ENCODE measurements around the gene EFR3B.
A peak's percentile ranks its signal among the peaks of the same experiment; 100 is the strongest.
"Not testable (repeated sequence)": the region's sequence is repeated elsewhere in the genome, so short reads cannot be mapped to it uniquely, and the experiment has no call there.

The EFR3B gene

DNA sequence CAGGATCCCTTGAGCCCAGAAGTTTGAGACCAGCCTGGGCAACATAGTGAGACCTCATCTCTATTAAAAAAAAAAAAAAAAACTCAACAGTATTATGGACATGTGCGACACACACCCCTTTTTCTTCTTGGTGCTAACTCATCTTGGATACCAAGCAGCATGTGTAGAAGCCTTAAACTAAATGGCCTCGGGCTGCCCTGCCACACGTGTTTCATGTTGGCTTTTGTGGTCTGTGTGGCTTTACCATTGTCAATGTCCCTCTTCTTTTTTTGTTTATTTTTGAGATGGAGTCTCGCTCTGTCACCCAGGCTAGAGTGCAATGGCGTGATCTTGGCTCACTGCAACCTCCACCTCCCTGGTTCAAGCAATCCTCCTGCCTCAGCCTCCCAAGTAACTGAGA is 109.1 kb downstream of the EFR3B start:
- not testable (repeated sequence) for DNase-seq (ENCODE audit: low spot score)

DNA sequence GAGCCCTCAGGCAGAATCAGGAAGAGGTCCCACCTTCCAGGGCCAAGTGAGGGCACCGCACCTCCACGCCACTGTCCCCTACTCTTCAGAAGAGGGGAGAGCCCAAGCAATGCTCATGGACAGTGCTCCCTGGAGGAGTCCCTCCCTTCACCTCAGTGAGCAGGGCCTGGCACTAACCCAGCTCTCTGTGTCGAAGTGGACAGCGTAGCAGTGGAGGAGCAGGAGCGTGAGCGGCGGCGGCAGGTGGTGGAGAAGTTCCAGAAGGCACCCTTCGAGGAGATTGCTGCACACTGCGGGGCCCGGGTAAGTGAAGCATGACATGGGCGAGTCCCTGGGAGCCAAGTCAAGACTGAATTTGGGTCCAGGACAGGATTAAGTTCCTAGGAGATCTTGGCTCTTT is 109.8 kb downstream of the EFR3B start:
- DNase-seq (ENCODE audit: low spot score), result no peak

DNA sequence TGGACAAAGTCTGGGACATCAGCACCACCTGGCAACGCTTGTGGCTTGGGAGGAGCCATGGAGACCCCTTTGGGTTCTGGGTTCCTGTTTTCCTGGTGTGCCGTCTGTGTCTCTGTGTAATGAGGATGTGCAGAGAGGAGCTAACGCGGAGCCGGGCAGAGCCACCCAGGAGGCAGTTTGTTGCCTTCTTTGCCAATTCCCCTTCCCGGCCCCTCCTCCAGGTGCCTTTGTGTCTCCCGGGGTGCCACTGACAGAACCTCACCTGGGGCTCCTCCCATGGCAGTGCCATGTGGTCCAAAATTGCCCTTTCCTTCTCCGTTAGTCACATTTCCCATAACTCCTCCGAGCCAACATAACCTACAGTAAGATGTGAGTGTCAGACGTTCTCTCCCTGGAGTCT is 113.5 kb downstream of the EFR3B start:
- no peak for DNase-seq (ENCODE audit: low spot score)

DNA sequence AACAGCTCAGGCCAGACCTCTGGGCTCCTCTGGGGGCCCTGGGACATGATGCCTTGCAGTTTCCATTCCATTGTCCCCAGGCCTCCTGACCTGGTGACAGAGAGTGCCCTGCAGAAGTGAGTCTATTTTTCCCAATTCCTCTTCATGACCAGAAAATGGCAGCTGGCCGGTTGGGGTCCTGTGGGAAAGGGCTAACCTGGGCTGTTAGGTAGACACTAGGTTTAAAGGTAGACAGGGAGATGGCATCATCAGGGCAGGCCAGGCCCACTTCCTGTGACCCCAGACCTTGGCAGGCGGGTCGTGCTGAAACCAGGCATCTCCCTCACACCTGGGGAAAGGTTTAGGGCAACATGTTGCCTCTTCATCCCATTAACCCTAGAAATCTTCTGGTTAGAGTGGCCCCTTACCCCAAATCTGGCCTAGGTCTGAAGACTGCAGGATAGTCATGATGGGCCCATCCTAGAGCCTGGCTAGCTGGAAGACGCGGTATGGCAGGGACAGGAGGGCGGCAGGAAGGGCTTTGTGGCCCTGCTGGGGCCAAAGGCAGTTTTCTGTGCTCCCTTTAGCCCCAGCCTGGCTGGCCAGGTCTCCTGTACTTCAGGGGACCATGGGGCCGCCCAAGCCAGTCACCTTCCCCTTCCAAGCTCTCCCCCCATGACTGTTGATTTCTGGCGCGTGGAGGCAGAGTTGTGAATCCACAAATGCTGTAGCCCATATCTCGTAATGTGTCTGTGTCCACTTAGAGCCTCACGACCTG is 116.4 kb downstream of the EFR3B start:
- DNase-seq (ENCODE audit: low spot score), result no peak

DNA sequence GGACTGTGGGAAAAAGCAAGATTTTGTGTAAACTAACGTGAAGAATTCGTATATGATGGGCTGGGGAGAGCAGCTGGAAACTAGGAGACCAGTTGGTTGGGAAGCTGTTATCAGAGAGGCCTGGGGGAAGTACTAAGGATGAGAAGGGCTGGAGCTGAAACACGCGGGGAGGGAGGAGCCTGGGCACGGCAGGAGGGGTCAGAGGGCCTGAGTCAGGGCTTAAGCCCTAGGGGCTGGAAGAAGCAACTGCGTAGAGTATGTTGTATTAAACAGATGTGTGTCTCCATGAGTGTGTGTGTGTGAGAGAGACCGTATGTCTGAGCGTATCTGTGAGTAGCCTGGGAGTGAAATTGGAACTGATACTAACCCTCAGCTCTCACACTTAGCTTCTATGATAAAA is 118.1 kb downstream of the EFR3B start:
- DNase-seq (ENCODE audit: low spot score), result no peak

DNA sequence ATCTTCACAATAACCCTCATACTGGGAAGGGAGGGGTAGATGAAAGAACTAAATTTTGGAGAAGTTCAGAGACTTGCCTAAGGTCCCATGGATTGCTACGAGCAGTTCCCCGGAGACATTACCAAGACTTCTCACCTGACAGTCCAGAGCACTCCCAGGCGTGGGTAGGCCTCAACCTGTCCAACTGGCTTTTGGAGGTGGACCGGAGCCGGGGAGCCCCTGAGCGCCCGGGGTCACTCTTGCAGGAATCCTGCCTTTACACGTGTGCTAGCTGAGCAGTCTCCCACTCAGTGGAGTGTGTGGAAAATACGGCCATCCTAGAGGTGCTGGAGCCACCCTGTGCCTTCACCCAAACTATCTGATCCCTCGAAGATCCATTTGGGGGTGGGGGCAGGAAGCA is 118.5 kb downstream of the EFR3B start:
- no peak for DNase-seq (ENCODE audit: low spot score)

DNA sequence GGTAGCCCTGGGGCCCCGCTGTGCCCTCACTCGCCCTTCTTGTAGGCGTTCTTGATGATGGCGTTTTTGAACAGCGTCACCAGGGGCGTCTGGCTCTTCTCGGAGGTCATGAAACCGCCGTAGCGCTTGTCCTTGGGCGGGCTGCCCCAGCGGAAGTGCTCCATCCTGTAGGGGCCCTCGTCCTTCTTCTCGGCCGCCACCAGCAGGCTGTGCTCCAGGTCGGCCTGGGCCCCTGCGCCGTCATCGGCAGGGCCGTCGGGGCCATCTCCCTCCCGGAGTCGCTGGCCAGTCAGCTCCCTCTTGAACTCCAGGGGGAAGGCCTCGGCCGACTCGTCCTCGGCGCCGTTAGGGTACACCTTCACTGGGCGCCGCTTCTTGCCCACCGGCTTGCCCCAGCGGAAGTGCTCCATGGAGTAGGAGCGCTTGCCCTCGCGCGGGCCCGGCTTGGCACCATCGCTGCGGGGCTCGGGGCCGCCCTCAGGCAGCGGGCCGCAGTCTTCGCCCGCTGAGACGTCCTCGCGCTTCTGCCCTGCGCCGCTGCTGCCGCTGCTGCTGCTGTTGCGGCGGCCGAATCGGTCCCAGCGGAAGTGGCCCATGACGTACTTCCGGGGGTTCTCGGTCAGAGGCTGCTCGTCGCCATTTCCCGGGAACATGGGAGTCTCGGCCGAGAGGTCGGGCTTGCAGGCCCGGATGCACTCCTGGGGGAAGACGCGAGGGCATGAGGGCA is 119.3 kb downstream of the EFR3B start:
- DNase-seq (ENCODE audit: low spot score), result no peak

DNA sequence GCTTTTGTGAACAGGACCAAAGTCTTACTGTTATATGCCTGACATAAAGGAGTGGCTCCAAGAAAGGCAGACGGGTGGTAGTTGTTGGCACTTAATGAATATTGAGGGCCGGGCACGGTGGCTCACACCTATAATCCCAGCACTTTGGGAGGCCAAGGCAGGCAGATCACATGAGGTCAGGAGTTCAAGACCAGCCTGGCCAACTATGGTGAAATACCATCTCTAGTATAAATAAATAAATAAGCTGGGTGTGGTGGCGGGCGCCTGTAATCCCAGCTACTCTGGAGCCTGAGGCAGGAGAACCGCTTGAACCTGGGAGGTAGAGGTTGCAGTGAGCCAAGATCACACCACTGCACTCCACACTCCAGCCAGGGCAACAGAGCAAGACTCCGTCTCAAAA is 120.2 kb downstream of the EFR3B start:
- DNase-seq (ENCODE audit: low spot score), result not testable (repeated sequence)

DNA sequence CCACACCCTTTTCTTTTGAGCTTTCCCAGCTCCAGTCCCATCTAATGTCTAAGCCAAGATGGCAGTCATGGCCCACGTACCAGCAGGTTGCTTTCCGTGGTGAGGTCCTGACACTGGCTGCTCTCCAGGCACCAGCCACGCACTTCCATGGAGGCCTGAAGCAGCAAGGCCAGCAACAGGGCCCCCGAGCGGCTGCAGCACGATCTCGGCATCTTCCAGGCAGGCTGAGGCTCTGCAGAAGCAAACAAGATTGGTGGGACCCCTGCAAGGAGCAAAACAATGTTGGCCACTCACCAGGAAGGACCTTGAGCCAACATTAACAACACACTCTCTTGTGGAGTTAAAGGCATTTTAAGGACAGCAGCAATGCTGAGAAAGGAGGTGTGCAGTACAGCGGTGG is 122.7 kb downstream of the EFR3B start:
- no peak for DNase-seq (ENCODE audit: low spot score)

DNA sequence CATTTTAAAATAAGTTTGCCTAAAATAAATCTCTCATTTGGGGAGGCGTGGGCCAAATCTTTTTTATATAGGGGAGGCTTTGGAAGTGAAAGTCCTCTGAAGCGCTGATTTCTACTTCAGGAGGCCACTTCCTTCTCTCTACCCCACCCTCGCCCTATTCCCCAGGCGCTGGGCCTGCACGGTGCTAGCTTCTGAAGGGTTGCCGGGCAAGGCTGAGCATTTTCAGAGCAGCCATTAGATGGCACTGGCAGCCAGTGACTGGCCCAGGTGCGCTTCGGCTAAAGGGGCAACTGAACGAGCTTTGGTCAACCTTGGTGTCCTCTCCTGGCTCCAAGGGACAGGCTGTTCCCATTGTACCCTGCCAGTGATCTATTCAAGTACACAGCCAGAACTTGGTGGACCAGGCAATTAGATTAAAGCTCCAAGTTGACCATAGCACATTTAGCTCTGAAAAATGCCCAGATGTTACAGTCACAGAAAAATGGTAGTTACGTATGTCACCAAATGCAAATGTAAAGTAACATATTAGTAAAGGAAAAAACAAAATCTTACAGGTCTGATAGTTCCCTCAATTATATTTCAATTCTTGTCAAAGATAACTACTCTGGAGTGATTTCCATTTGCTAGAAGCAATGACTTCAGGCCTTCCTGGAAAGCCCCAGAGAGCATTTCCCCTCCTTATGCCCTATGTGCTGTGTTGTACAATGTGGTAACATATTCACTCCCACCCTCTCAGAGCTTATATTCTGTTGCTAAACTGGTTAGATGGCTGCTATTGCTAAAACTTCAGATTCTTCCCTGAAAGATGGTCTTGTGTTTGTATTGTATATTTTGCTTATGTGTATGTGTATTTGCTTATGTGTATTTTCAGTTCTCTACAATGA is 124.4 kb downstream of the EFR3B start:
- peak; percentile 58 for DNase-seq (ENCODE audit: low spot score)

DNA sequence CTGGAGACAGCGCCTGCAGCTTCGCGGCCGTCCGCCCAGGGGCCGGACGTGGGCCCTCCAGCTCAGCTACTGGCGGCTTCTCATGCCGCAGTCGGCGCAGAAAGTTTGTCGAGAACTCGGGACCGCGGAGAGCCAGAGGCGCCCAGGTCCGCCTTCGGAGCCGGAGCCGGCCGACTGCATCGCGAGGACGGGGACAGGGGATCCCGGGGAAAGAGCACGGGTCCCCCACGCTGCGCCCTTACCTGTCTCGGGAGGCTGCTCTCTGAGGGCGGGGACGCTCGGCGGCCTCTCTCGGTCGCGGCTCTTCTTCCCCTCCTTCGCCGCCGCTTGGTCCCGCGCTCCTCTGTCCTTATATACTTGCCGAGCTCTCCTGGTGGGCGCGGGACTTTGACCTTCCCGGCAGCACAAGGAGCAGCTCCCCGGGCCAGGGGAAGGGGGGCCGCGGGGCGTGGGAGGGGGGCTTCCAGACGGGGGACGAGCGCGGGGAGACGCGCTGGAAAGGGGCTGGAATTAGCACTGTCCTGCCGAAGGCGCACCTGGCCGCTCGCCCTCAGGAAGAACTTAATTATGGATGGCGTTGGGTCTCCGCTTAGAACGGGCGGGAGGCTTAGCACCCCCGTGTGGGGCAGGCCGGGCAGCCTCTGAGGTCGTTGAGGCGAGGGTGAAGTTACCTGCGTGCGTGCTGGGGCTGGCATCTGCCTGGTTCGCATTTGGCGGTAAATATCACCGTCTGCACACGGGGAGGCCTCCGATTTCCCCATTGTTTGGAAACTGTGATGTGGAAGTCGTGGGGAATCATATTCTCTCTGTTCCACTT is 126.6 kb downstream of the EFR3B start, which contains the start of gene POMC:
TSS of gene POMC (minus strand) at position 325 of the 817 bp plus-strand sequence. CDS start 3,808 bp downstream, outside the sequence.
- DNase-seq (ENCODE audit: low spot score), result no peak

DNA sequence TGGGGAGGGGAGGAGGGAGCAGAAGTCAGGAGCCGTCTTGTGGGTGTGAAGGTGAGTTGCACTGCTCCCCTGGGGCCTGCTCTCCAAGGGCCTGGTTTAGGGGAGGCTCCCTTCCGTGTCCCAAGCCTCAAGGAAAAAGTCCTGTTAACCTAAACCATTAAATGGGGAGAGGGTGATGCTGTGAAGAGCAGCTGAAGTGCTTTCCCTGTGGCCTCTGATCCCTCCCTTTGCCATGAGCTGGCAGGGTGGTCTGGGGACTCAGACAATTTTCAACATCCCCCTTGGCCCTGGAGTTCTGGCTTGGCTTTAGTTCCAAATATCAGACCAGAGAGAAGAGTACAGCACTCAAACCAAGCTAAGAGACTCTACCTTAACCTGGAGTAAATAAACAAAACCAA is 127.2 kb downstream of the EFR3B start:
- no peak for DNase-seq (ENCODE audit: low spot score)

DNA sequence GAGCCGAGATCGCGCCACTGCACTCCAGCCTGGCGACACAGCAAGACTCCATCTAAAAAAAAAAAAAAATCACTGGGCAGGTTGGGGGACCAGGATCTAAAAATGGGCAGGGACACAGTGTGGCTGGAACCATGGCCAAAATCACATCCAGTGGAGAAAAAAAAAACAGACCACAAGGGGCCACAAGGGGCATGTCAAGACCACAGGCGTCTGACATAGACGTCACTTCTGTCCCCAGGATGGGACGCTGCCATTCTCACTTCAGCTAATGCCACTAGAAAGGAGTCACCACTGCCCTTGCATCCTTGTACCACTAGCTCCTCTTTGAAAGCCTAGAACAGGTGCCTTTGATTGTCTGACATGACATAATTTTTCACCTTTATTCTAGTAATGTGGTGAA is 129.0 kb downstream of the EFR3B start:
- no peak for DNase-seq (ENCODE audit: low spot score)

DNA sequence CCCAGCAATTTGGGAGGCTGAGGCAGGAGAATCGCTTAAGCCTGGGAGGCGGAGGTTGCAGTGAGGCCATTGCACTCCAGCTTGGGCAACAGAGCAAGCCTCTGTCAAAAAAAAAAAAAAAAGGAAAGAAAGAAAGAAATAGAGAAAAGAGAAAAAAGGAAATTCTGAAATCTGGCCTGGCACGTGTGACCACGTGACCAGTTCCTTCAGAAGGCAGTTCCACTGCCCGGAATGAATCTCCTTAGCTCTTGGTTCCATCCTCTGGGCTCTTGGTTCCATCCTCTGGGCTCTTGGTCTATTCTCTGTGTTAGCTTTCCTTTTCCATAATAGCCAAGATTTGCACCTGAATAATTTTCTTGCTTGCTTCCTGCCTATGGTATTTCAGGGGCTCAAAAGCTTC is 131.8 kb downstream of the EFR3B start:
- DNase-seq (ENCODE audit: low spot score), result no peak

DNA sequence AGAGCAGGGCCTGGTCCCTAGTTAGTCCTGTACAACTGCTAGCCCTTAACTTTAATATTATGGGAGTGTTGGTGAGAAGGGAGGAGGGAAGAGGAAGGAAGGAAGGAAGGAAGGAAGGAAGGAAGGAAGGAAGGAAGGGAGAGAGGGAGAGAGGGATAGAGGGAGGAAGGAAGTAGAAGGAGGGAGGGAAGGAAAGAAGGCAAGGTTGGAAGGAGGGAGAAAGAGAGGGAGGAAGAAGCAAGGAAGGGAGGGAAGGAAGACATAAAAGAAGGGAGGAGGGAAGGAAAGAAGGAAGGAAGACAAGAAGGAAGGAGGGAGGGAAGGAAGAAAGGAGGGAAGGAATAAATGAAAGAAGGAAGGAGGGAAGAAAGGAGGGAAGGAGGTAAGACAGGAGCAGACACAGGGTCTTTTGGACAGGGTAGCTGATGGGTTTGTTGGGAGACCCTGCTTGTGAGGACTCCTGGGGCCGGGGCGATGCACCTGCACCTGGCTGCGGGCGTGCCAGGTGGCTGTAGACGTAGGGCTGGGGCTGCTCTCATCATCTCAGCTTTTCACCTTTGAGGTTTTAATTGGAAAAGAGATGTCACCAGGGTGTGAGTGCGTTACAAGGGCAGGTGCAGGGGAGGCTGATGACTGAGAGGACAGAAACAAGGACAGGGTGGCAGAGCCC is 132.5 kb downstream of the EFR3B start:
- no peak for DNase-seq (ENCODE audit: low spot score)

DNA sequence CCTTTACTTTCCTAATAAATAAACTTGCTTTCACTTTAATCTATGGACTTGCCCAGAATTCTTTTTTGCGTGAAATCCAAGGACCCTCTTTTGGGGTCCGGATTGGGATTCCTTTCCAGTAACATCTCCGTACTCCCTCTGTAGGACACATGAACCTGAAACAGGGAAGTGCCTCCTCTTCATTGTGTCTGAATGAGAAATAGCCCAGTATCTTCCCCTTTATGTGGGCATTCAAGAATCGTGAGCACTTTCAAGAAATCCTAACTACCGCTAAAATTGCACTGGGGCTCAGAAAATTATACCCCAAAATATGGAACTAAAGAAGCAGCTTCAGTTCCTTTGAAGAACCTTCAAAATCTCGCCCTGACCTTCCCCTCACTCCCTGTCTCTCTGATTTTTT is 134.3 kb downstream of the EFR3B start:
- DNase-seq (ENCODE audit: low spot score), result no peak

DNA sequence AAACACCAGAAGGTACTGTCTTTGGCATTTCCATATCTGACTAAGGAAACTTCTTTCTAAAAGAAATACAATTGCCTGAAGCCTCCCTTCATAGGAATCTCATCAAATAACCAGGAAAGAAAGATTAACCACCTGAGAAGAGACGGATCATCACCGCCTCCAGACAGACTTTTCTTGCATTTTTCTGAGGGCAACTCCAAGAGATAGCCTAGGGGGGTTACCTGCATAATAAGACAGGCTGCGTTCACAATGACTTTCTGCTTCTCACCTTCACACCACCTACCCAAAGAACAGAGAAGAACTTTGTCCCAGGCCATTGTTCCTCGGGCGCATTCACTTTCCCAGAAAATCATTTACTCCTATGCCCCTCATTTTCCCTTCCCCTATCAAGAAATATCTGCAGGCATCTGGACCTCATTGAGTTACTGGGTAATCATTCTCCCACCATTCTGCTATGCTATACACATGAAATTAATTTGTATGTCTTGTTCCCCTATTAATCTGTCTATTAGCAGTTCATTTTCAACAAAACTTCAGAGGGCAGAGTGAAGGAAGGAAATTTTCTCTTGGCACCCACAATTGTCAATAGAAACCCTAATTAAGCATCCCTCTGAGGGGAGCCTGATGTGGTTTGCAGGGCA is 134.8 kb downstream of the EFR3B start:
- DNase-seq (ENCODE audit: low spot score), result no peak

DNA sequence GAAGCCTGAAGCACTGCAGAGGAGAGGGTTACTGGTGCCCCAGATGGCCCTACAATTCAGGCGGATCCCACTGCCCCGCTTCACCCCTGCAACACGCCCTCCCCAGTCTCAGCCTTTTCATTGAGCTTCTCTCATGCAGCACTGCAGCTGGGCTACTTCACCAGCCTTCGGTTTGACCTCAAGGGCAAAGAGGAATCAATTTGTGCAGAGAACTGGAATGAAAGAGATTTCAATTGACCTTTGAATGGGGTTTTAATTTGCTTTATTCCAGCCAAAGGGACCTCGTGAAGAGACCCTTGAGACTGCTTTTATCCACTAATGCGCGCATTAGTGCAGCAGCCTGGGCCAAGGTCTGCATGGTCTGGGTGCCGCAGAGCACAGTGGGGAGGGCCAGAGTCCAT is 135.3 kb downstream of the EFR3B start:
- DNase-seq (ENCODE audit: low spot score), result no peak

DNA sequence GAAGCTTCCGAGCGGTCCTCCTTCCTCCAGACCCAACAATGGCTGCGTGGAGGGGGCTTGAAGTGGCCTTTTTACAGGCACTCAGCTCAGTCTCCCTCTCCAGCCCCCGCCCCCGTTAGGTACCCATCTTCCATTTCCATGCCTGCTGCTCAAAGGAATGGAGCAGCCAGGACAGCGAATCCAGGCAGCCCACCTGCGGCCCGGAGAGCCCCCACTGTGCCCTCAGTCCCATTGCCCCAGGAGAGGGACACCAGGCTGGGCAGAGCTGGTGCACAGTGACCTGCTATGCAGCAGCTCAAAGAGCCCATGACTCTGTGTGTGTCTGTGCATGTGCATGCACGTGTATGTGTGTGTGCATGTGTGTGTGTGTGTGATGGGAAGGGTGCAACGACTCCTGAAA is 137.1 kb downstream of the EFR3B start:
- no peak for DNase-seq (ENCODE audit: low spot score)

DNA sequence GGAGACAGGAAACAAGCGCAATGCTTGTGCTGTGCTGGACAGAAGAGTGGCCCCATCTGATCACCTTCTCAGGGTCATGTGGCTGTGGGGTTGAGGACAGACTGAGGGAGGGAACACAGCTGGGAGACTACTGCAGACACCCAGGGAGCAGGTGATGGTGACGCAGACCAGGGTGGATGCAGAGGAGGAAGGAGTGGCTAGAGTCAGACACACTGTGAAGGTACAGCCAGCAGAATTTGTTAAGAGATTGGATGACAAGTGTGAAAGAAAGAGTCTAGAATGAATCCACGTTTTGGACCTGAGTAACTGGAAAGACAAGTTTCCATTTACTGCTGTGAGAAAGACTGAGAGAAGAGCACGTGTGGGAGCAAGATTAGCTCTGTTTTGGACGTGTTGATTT is 142.4 kb downstream of the EFR3B start:
- DNase-seq (ENCODE audit: low spot score), result no peak

Measured in Ammon's horn (tissue), 1 donor.